Liver (tissue), 9 donors: ENCODE data around the gene HEPN1. TPM values are rescaled to one million over a fixed set of nuclear protein-coding genes. Genes with fewer than 3 reads are reported as not detected.

ENCODE experiments used
- DNase-seq: peaks from one replicate; pipeline ENCODE4 v3.0.0-alpha.2; 2017; ENCODE audit warnings: low spot score
- H3K27ac ChIP-seq, 2 donors: one replicate each; pipeline ENCODE4 v1.7.0; 2013; ENCODE audit warnings: inconsistent platforms in 2 of 2, low read length in 2 of 2, control low read depth in 1 of 2, low read depth in 1 of 2, mild to moderate bottlenecking in 1 of 2
- H3K27me3 ChIP-seq, 4 donors: one replicate each; pipeline versions ENCODE4 v1.6.1 to v1.7.0; 2013; ENCODE audit warnings: low read length in 3 of 4, inconsistent platforms in 1 of 4, mild to moderate bottlenecking in 1 of 4, moderate library complexity in 1 of 4; ENCODE audit not compliant: control insufficient read depth in 4 of 4, insufficient read depth in 4 of 4
- H3K36me3 ChIP-seq, 4 donors: one replicate each; pipeline versions ENCODE4 v1.6.1 to v1.7.0; 2013; ENCODE audit warnings: low read length in 3 of 4, mild to moderate bottlenecking in 3 of 4, low read depth in 1 of 4, moderate library complexity in 1 of 4; ENCODE audit not compliant: control insufficient read depth in 4 of 4, insufficient read depth in 3 of 4
- H3K4me1 ChIP-seq, 4 donors: one replicate each; pipeline versions ENCODE4 v1.6.1 to v1.7.0; 2013; ENCODE audit warnings: low read length in 3 of 4, mild to moderate bottlenecking in 3 of 4, moderate library complexity in 1 of 4; ENCODE audit not compliant: control insufficient read depth in 4 of 4, insufficient read depth in 4 of 4
- H3K4me3 ChIP-seq, 3 donors: one replicate each; pipeline versions ENCODE4 v1.6.1 to v1.7.0; 2013; ENCODE audit warnings: low read length in 3 of 3, control low read depth in 1 of 3, low read depth in 1 of 3, mild to moderate bottlenecking in 1 of 3
- H3K9ac ChIP-seq, 2 donors: one replicate each; pipeline ENCODE4 v1.7.0; 2013; ENCODE audit warnings: low read length in 2 of 2, mild to moderate bottlenecking in 2 of 2, moderate library complexity in 2 of 2, control low read depth in 1 of 2, low read depth in 1 of 2
- H3K9me3 ChIP-seq, 4 donors: one replicate each; pipeline versions ENCODE4 v1.6.1 to v1.7.0; 2013; ENCODE audit warnings: low read length in 3 of 4; ENCODE audit not compliant: control insufficient read depth in 4 of 4
- ATF3 ChIP-seq: IDR thresholded peaks from 2 replicates; pipeline ENCODE4 v1.6.1; 2016; ENCODE audit warnings: antibody characterized with exemption
- FOXA1 ChIP-seq: IDR thresholded peaks from 2 replicates; pipeline ENCODE4 v1.6.1; 2016; ENCODE audit warnings: antibody characterized with exemption
- FOXA2 ChIP-seq: IDR thresholded peaks from 2 replicates; pipeline ENCODE4 v1.6.1; 2016; ENCODE audit warnings: antibody characterized with exemption
- GABPA ChIP-seq, 2 donors: IDR thresholded peaks in 1 of 2; conservative IDR thresholded peaks in 1 of 2; 2 replicates each; pipeline ENCODE4 v1.6.1; 2016; ENCODE audit warnings: antibody characterized with exemption in 2 of 2, mild to moderate bottlenecking in 1 of 2, moderate library complexity in 1 of 2
- HNF4A ChIP-seq, 2 donors: conservative IDR thresholded peaks; 2 replicates each; pipeline ENCODE4 v1.6.1; 2016; ENCODE audit warnings: antibody characterized with exemption in 2 of 2, mild to moderate bottlenecking in 2 of 2
- HNF4G ChIP-seq: IDR thresholded peaks from 2 replicates; pipeline ENCODE4 v1.6.1; 2016; ENCODE audit warnings: antibody characterized with exemption
- JUND ChIP-seq, 2 donors: IDR thresholded peaks; 2 replicates each; pipeline ENCODE4 v1.6.1; 2016; ENCODE audit warnings: antibody characterized with exemption in 2 of 2
- MAX ChIP-seq: IDR thresholded peaks from 2 replicates; pipeline ENCODE4 v1.6.1; 2016; ENCODE audit warnings: antibody characterized with exemption
- NR2F2 ChIP-seq: IDR thresholded peaks from 2 replicates; pipeline ENCODE4 v1.6.1; 2016; ENCODE audit warnings: antibody characterized with exemption
- RAD21 ChIP-seq, 2 donors: IDR thresholded peaks; 2 replicates each; pipeline ENCODE4 v1.6.1; 2016; ENCODE audit warnings: antibody characterized with exemption in 2 of 2, mild to moderate bottlenecking in 2 of 2
- REST ChIP-seq: IDR thresholded peaks from 2 replicates; pipeline ENCODE4 v1.6.1; 2016; ENCODE audit warnings: antibody characterized with exemption, mild to moderate bottlenecking
- RXRA ChIP-seq, 2 donors: IDR thresholded peaks; 2 replicates each; pipeline ENCODE4 v1.6.1; 2017 to 2018; ENCODE audit warnings: antibody characterized with exemption in 2 of 2, mild to moderate bottlenecking in 1 of 2
- SP1 ChIP-seq: IDR thresholded peaks from 2 replicates; pipeline ENCODE4 v1.6.1; 2018; ENCODE audit warnings: antibody characterized with exemption, mild to moderate bottlenecking
- TAF1 ChIP-seq: conservative IDR thresholded peaks from 2 replicates; pipeline ENCODE4 v1.6.1; 2016; ENCODE audit warnings: antibody characterized with exemption, mild to moderate bottlenecking
- YY1 ChIP-seq: IDR thresholded peaks from 2 replicates; pipeline ENCODE4 v1.6.1; 2016; ENCODE audit warnings: antibody characterized with exemption, mild to moderate bottlenecking
- WGBS: extraction: QIAGEN DNeasy Blood & Tissue Kit; methylation state at CpG from one replicate; pipeline ENCODE4 v1.1.7; 2013; 5-methylcytosine and 5-hydroxymethylcytosine counted together
- polyA plus RNA-seq, 2 donors: library from polyadenylated mRNA; stranded (reverse) in 1 of 2; unstranded in 1 of 2; fragments of 200-250 nt in 1 of 2; fragments of >200 nt in 1 of 2; fragmentation: Nextera tagmentation in 1 of 2; extraction: Ambion mirVana in 1 of 2; gene quantifications; one replicate each; pipeline versions ENCODE4 v1.2.1 to v1.2.3, GENCODE V29; 2013 to 2015
- total RNA-seq, 2 donors: library from RNA; depleted of rRNA; stranded (reverse); fragments of >200 nt; gene quantifications; one replicate each; pipeline ENCODE4 v1.2.3, GENCODE V29; 2014
- TF ChIP-seq, protein P1 (sequence below): fragments of 150-350 bp; IDR thresholded peaks from 2 replicates; pipeline ENCODE4 v1.5.1; 2017; ENCODE audit warnings: improper control_type of control experiment, low read depth, low read length; ENCODE audit not compliant: missing input control
- TF ChIP-seq, protein P2 (sequence below): IDR thresholded peaks from 2 replicates; pipeline ENCODE4 v1.6.1; 2016; ENCODE audit warnings: antibody characterized with exemption
- donor health status: healthy.
- donor health status: healthy.
- donor health status: healthy.
- donor health status: healthy.
- donor health status: healthy.

Gene HEPN1
- total and polyA plus RNA-seq, 4 donors = 0.22 to 2.6 TPM; not detected in 2

GRCh38 chr11:124898711-124899110 lies 20.3 kb upstream of the HEPN1 start:
- no peak for DNase-seq
- peaks cover 0 to 9% (median 0%) of the 10 kb centered on the region in 4 donors for H3K4me1 ChIP-seq
- no peaks in the 10 kb centered on the region for H3K9me3 ChIP-seq
- TF ChIP-seq MAX = no peak
- peak; percentile 94 for TF ChIP-seq NR2F2
- TF ChIP-seq SP1 = peak; percentile 48
- H3K9ac ChIP-seq = no peak overlapping the region
- 54% methylated on average over 5 of the region's 5 CpGs for WGBS
- H3K36me3 ChIP-seq = no peaks in the 10 kb centered on the region
- H3K27me3 ChIP-seq = peaks cover 0 to 2% (median 0%) of the 10 kb centered on the region in 4 donors
- peak overlapping the region in 1 of 2 donors; percentile 64 for H3K27ac ChIP-seq
- no peak overlapping the region for H3K4me3 ChIP-seq

DNA sequence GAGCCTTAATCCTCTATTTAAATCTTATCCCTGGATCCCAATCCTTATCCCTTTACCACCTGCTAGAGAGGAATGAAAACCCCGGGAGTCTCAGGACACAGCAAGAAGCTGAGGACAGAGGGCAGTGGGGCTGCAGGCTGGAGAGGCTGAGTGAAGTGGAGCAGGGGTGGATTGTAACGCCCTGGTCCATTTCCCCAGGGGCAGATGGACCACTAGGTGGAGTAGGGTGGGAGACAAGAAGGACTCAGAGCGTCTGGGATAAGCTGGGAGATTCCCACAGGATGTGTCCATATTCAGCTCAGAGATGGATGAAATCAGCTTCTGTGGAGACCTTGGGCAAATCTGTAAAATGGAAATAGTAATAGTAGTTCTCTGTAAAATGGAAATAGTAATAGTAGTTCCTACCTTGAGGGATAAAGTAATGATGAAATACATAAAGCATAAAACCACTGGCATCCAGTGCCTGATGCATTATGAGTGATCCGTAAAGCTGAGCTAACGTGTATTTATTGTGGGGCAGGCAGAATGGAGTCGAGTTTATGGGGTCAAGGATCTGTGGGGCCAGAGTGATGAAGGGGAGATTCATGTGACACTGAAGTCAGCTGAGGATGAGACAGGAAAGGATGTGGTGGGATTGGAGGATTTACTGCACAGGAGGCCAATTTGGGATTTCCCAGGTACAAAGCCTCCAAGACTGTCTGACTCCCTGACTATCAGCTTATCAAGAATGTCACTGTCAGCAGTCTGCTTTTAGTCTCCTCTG lies 19.5 kb upstream of the HEPN1 start:
- H3K9me3 ChIP-seq = no peaks in the 10 kb centered on the region
- TF ChIP-seq TAF1 = no peak
- TF ChIP-seq JUND (IDR thresholded peaks at IDR 0.05) = no peak
- no peak for TF ChIP-seq HNF4G
- TF ChIP-seq, protein P1, sequence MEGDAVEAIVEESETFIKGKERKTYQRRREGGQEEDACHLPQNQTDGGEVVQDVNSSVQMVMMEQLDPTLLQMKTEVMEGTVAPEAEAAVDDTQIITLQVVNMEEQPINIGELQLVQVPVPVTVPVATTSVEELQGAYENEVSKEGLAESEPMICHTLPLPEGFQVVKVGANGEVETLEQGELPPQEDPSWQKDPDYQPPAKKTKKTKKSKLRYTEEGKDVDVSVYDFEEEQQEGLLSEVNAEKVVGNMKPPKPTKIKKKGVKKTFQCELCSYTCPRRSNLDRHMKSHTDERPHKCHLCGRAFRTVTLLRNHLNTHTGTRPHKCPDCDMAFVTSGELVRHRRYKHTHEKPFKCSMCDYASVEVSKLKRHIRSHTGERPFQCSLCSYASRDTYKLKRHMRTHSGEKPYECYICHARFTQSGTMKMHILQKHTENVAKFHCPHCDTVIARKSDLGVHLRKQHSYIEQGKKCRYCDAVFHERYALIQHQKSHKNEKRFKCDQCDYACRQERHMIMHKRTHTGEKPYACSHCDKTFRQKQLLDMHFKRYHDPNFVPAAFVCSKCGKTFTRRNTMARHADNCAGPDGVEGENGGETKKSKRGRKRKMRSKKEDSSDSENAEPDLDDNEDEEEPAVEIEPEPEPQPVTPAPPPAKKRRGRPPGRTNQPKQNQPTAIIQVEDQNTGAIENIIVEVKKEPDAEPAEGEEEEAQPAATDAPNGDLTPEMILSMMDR = no peak
- TF ChIP-seq REST = no peak
- no peak for TF ChIP-seq FOXA1
- no peak for TF ChIP-seq FOXA2
- TF ChIP-seq GABPA (IDR thresholded peaks at IDR 0.05 in 1 of 2, conservative IDR thresholded peaks at IDR 0.05 in 1 of 2) = no peak
- TF ChIP-seq, protein P2, sequence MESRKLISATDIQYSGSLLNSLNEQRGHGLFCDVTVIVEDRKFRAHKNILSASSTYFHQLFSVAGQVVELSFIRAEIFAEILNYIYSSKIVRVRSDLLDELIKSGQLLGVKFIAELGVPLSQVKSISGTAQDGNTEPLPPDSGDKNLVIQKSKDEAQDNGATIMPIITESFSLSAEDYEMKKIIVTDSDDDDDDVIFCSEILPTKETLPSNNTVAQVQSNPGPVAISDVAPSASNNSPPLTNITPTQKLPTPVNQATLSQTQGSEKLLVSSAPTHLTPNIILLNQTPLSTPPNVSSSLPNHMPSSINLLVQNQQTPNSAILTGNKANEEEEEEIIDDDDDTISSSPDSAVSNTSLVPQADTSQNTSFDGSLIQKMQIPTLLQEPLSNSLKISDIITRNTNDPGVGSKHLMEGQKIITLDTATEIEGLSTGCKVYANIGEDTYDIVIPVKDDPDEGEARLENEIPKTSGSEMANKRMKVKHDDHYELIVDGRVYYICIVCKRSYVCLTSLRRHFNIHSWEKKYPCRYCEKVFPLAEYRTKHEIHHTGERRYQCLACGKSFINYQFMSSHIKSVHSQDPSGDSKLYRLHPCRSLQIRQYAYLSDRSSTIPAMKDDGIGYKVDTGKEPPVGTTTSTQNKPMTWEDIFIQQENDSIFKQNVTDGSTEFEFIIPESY = no peak
- TF ChIP-seq RAD21 (IDR thresholded peaks at IDR 0.05) = no peak
- no peak for TF ChIP-seq ATF3
- no peak for TF ChIP-seq MAX
- no peak for TF ChIP-seq SP1
- TF ChIP-seq HNF4A (conservative IDR thresholded peaks at IDR 0.05) = no peak
- TF ChIP-seq RXRA (IDR thresholded peaks at IDR 0.05) = no peak
- TF ChIP-seq NR2F2 = no peak
- TF ChIP-seq YY1 = no peak
- peaks cover 0 to 3% (median 0%) of the 10 kb centered on the region in 4 donors for H3K4me1 ChIP-seq
- H3K9ac ChIP-seq = no peak overlapping the region
- H3K27ac ChIP-seq = peak overlapping the region in 1 of 2 donors; percentile 64
- DNase-seq = no peak
- H3K4me3 ChIP-seq = no peak overlapping the region
- no peaks in the 10 kb centered on the region for H3K36me3 ChIP-seq
- H3K27me3 ChIP-seq = peaks cover 0 to 2% (median 0%) of the 10 kb centered on the region in 4 donors
- WGBS = 57% methylated on average over 6 of the region's 6 CpGs
